Measurements from ENCODE around the gene SEPTIN7.

DNA sequence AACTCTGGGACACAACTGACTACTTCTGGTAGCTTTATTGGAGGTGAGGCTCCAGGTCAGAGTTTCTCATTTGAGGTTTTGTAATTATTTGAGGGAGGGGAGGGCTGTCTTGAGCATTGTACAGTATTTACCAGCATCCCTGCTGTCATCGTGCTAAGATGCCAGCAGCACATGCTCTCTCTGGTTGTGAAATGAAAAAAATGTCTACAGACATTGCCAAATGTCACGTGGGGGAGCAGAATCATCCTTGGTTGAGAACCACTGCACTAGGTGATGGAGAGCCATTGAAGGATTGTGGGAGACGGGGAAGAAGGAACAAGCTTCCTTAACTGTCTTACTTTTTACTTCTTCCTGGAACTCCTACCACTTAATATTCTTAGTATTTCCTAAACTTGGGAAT lies 5.0 kb downstream of the SEPTIN7 start:
- TF ChIP-seq, protein P1, sequence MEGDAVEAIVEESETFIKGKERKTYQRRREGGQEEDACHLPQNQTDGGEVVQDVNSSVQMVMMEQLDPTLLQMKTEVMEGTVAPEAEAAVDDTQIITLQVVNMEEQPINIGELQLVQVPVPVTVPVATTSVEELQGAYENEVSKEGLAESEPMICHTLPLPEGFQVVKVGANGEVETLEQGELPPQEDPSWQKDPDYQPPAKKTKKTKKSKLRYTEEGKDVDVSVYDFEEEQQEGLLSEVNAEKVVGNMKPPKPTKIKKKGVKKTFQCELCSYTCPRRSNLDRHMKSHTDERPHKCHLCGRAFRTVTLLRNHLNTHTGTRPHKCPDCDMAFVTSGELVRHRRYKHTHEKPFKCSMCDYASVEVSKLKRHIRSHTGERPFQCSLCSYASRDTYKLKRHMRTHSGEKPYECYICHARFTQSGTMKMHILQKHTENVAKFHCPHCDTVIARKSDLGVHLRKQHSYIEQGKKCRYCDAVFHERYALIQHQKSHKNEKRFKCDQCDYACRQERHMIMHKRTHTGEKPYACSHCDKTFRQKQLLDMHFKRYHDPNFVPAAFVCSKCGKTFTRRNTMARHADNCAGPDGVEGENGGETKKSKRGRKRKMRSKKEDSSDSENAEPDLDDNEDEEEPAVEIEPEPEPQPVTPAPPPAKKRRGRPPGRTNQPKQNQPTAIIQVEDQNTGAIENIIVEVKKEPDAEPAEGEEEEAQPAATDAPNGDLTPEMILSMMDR (IDR thresholded peaks at IDR 0.05), result no peak
- TF ChIP-seq EZH2 (IDR thresholded peaks at IDR 0.05), result no peak

All from neural progenitor cell (in vitro differentiated cells).